Smooth muscle cell (in vitro differentiated cells): ENCODE measurements around the gene CHP1. TPM values are rescaled to one million over a fixed set of nuclear protein-coding genes. Genes with fewer than 3 reads are reported as not detected.
"Not testable (repeated sequence)": the region's sequence is repeated elsewhere in the genome, so short reads cannot be mapped to it uniquely, and the experiment has no call there.

Experiments
- DNase-seq: peaks from one replicate; lab custom pipeline; 2025; ENCODE audit not compliant: unreplicated experiment; lab: John Stamatoyannopoulos, UW
- H2AFZ ChIP-seq: fragments of 200-600 bp; sonication (generic); 2 replicates; pipeline ENCODE4 v1.6.0; 2016; ENCODE audit warnings: antibody characterized with exemption, low read depth, mild to moderate bottlenecking
- H3F3A ChIP-seq: fragments of 200-600 bp; sonication (generic); 2 replicates; pipeline ENCODE4 v1.6.0; 2017; ENCODE audit warnings: antibody characterized with exemption, low read depth
- H3K27ac ChIP-seq: fragments of 200-600 bp; sonication (generic); 2 replicates; pipeline ENCODE4 v1.5.1; 2016; ENCODE audit warnings: low read depth, mild to moderate bottlenecking
- H3K27me3 ChIP-seq: fragments of 200-600 bp; sonication (generic); 2 replicates; pipeline ENCODE4 v1.6.1; 2016; ENCODE audit warnings: low read depth, mild to moderate bottlenecking
- H3K36me3 ChIP-seq: fragments of 200-600 bp; sonication (generic); 2 replicates; pipeline ENCODE4 v1.5.1; 2016; ENCODE audit warnings: low read depth
- H3K4me1 ChIP-seq: fragments of 200-600 bp; sonication (generic); 2 replicates; pipeline ENCODE4 v1.5.1; 2016; ENCODE audit warnings: low read depth
- H3K4me2 ChIP-seq: fragments of 200-600 bp; sonication (generic); 2 replicates; pipeline ENCODE4 v1.6.0; 2016; ENCODE audit warnings: mild to moderate bottlenecking
- H3K4me3 ChIP-seq: fragments of 200-600 bp; sonication (generic); 2 replicates; pipeline ENCODE4 v1.5.1; 2016; ENCODE audit warnings: mild to moderate bottlenecking
- H3K79me2 ChIP-seq: fragments of 200-600 bp; sonication (generic); 2 replicates; pipeline ENCODE4 v1.6.0; 2016; ENCODE audit warnings: low read depth, mild to moderate bottlenecking
- H3K9ac ChIP-seq: fragments of 200-600 bp; sonication (generic); 2 replicates; pipeline ENCODE4 v1.6.0; 2016; ENCODE audit warnings: low read depth
- H3K9me3 ChIP-seq: fragments of 200-600 bp; sonication (generic); replicated peaks from 2 replicates; pipeline ENCODE4 v1.5.1; 2016; ENCODE audit warnings: low read depth
- H4K20me1 ChIP-seq: fragments of 200-600 bp; sonication (generic); 2 replicates; pipeline ENCODE4 v1.6.0; 2016; ENCODE audit warnings: low read depth
- CTCF ChIP-seq: fragments of 200-600 bp; sonication (generic); IDR thresholded peaks from 2 replicates; pipeline ENCODE4 v1.5.1; 2017; ENCODE audit warnings: borderline replicate concordance, mild to moderate bottlenecking, antibody characterized with exemption; ENCODE audit not compliant: insufficient read depth, poor library complexity, severe bottlenecking
- WGBS: methylation state at CpG from one replicate; pipeline ENCODE4 v1.1.7; 2016; ENCODE audit warnings: low lambda C conversion rate; 5-methylcytosine and 5-hydroxymethylcytosine counted together
- polyA plus RNA-seq: library from polyadenylated mRNA; unstranded; fragments of >200 nt; fragmentation: Nextera tagmentation; extraction: Ambion mirVana; gene quantifications from 2 replicates; pipeline ENCODE4 v1.2.1, GENCODE V29; 2016
- total RNA-seq: library from RNA; depleted of rRNA; stranded (reverse); fragments of >200 nt; gene quantifications from 2 replicates; pipeline ENCODE4 v1.2.3, GENCODE V29; 2014

CHP1 gene
- total and polyA plus RNA-seq, 2 experiments from 2014 or later: 22.1 to 142 TPM

GRCh38 chr15:41235929-41236328, 4.9 kb downstream of the CHP1 start:
- no peak overlapping the region for H3K4me2 ChIP-seq

GRCh38 chr15:41238100-41238499, 7.0 kb downstream of the CHP1 start:
- Histone ChIP-seq H3K9ac (no peak overlapping the region), H3K36me3 (no peaks in the 10 kb centered on the region), H3K4me2 (no peak overlapping the region), H3K4me1 (no peaks in the 10 kb centered on the region), H3K27ac (no peak overlapping the region), H3K4me3 (no peak overlapping the region), H4K20me1 (peaks cover 77% of the 10 kb centered on the region), H3F3A (no peaks in the 10 kb centered on the region), H3K27me3 (no peaks in the 10 kb centered on the region), H3K79me2 (peaks cover 61% of the 10 kb centered on the region), H3K9me3 (no peaks in the 10 kb centered on the region), H2AFZ (no peak overlapping the region)
- TF ChIP-seq CTCF: no peak
- 94% methylated on average over 5 of the region's 5 CpGs for WGBS
- DNase-seq: no peak

More at GRCh38 chr15:41235929-41236328, 4.9 kb downstream of the CHP1 start:
- no peak overlapping the region for H2AFZ ChIP-seq
- H3K36me3 ChIP-seq: no peaks in the 10 kb centered on the region
- no peak overlapping the region for H3K4me3 ChIP-seq
- no peaks in the 10 kb centered on the region for H3K27me3 ChIP-seq
- no peak for DNase-seq
- no peak overlapping the region for H3K27ac ChIP-seq
- no peak for TF ChIP-seq CTCF
- H3K9ac ChIP-seq: no peak overlapping the region
- peaks cover 81% of the 10 kb centered on the region for H3K79me2 ChIP-seq
- peaks cover 6% of the 10 kb centered on the region for H3K4me1 ChIP-seq
- H3K9me3 ChIP-seq: no peaks in the 10 kb centered on the region
- no peaks in the 10 kb centered on the region for H3F3A ChIP-seq
- peaks cover 74% of the 10 kb centered on the region for H4K20me1 ChIP-seq

DNA sequence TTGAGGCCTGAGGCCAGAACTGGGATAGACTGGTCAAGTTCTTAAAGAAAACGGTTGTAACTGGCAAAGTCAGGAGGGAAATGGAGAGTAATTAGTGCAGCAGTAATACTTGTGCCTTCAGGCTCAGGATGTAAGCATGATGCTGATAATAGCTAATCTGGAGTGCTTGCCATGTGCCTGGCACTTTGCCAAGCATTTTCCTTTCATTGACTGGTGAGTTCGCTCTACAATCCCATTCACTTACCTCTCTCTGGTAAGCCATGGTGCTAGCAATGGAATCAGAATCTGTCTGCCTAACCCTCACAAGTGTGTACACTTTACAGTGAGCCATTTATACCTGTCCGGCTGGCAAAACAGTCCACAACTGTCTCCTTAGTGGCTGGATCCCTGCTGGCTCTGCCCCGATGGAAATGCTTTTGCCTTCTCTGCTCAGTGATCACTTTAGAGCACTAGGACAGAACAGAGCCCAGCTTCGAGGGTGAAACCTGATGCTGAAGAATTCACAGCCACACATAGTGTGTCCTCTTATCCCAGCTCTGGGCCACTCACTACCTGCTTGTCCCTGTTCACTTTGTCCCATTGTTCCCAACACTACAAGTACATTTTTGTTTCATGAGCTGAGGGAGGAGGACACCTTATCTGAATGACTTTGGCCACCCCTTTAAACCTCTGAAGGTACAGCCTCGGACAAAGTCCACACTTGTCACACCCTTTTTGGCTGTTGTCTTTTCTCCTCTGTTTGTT, 10.3 kb downstream of the CHP1 start:
- Histone ChIP-seq H3K4me2 (no peak overlapping the region), H3K4me3 (no peak overlapping the region), H3K9ac (no peak overlapping the region), H4K20me1 (peaks cover 52% of the 10 kb centered on the region), H3K27ac (no peak overlapping the region), H3K9me3 (no peaks in the 10 kb centered on the region), H3K27me3 (no peaks in the 10 kb centered on the region), H3K79me2 (peaks cover 32% of the 10 kb centered on the region), H3K4me1 (no peaks in the 10 kb centered on the region), H2AFZ (no peak overlapping the region), H3F3A (no peaks in the 10 kb centered on the region), H3K36me3 (peaks cover 6% of the 10 kb centered on the region)
- TF ChIP-seq CTCF: no peak
- 87% methylated on average over 6 of the region's 6 CpGs for WGBS
- no peak for DNase-seq

DNA sequence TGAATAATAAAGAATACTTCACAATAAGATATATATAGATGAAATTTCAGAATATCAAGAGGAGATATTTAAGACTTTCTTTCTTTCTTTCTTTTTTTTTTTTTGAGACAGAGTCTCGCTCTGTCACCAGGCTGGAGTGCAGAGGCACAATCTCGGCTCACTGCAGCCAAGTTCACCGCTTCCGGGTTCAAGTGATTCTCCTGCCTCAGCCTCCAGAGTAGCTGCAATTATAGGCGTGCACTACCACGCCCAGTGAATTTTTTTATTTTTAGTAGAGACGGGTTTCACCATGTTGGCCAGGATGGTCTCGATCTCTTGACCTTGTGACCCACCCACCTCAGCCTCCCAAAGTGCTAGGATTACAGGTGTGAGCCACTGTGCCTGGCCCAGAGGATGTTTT, 19.7 kb downstream of the CHP1 start:
- not testable (repeated sequence) for H3K36me3 ChIP-seq, H2AFZ ChIP-seq, H3K4me3 ChIP-seq, H3K27ac ChIP-seq, H3K4me1 ChIP-seq, H3K79me2 ChIP-seq, H3K4me2 ChIP-seq, H3K9ac ChIP-seq, H3K27me3 ChIP-seq, H3K9me3 ChIP-seq, H4K20me1 ChIP-seq, DNase-seq, H3F3A ChIP-seq
- 98% methylated on average over 8 of the region's 8 CpGs for WGBS
